Measurements from ENCODE around the gene SMAD7.

Gene SMAD7

DNA sequence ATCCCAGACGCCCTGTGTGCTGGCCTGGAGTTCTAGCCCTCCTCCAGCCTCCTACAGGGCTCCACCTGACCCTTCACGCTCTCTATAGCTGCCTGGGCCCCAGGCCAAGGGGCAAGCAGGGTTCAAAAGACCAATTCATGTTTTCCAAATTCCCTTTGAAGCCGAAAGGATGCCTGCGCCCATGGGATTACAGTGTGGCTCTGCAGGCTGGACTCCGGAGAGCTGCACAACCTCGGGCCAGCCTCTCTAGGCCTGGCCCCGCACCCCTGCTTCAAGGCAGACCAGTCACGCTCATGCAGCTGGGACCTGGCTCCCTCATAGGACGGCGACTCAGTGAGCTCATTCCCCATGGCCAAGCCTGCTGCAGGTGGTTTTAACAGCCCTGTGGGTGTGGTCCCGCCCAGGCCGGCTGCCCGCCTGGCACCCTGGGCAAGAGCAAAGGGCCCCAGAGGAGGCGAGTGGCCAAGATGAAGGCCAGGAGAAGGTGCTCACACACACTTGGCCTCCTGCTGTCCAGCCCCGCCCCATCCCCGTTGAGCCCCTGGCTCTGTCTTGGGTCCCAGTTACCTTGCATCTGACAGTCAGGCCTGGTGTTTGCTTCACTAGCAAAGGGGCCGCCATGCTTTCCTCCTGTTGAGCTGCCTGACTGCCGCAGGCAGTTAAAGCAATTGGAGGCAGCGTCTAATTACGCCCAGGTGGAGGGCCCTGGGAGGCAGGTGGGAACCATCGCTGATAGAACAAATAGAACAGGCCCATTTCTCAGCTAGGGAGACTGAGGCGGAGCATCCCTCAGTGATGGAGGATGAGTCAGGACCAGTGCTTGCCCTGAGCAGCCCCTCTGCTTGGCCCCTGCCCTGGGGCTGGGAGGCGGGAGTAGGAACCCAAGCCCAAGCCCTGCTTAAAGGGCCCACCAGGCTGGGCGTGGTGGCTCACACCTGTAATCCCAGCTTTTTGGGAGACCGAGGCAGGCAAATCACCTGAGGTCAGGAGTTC, 56.9 kb downstream of the SMAD7 start:
- Histone ChIP-seq H3K27me3 (ENCODE audit: insufficient read depth, low read depth, severe bottlenecking) (no peaks in the 10 kb centered on the region), H3K27ac (no peak overlapping the region), H3K9me3 (ENCODE audit: severe bottlenecking) (no peaks in the 10 kb centered on the region), H3K4me3 (ENCODE audit: low read depth, low read length) (no peak overlapping the region), H3K36me3 (no peaks in the 10 kb centered on the region)
- DNase-seq: no peak
- TF ChIP-seq, protein P1, sequence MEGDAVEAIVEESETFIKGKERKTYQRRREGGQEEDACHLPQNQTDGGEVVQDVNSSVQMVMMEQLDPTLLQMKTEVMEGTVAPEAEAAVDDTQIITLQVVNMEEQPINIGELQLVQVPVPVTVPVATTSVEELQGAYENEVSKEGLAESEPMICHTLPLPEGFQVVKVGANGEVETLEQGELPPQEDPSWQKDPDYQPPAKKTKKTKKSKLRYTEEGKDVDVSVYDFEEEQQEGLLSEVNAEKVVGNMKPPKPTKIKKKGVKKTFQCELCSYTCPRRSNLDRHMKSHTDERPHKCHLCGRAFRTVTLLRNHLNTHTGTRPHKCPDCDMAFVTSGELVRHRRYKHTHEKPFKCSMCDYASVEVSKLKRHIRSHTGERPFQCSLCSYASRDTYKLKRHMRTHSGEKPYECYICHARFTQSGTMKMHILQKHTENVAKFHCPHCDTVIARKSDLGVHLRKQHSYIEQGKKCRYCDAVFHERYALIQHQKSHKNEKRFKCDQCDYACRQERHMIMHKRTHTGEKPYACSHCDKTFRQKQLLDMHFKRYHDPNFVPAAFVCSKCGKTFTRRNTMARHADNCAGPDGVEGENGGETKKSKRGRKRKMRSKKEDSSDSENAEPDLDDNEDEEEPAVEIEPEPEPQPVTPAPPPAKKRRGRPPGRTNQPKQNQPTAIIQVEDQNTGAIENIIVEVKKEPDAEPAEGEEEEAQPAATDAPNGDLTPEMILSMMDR (IDR thresholded peaks at IDR 0.05; ENCODE audit: low read depth, low read length): no peak

DNA sequence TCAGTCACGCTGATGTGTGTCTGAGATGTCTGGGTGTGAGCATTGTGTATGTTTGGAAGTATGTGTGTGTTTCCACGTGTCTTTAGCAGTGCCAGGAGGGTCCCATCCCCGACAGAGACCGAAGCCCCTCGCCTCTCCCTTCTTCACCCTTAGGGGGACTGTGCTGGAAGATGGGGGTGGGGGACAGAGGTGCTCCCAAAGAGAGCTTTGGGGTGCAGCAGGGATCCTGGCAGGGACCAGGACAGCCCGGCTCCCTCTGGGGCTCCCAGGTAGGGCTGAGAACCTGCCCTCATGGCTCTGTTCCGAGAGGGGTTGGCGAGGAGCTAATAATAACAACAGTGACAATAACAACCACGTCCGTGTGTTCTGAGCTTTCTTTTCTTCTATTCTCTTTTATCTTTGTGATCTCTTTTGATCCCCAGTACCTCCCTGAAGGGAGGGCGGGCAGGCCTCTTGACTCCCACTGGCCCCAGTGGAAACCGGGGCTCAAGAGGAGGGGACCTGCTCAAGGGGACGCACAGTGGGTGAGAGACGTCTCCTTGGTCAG, 57.6 kb downstream of the SMAD7 start:
- Histone ChIP-seq H3K9me3 (ENCODE audit: severe bottlenecking) (no peaks in the 10 kb centered on the region), H3K36me3 (no peaks in the 10 kb centered on the region), H3K4me3 (ENCODE audit: low read depth, low read length) (no peak overlapping the region), H3K27me3 (ENCODE audit: insufficient read depth, low read depth, severe bottlenecking) (no peaks in the 10 kb centered on the region), H3K27ac (no peak overlapping the region)
- TF ChIP-seq, protein P1 (IDR thresholded peaks at IDR 0.05; ENCODE audit: low read depth, low read length): no peak
- no peak for DNase-seq

DNA sequence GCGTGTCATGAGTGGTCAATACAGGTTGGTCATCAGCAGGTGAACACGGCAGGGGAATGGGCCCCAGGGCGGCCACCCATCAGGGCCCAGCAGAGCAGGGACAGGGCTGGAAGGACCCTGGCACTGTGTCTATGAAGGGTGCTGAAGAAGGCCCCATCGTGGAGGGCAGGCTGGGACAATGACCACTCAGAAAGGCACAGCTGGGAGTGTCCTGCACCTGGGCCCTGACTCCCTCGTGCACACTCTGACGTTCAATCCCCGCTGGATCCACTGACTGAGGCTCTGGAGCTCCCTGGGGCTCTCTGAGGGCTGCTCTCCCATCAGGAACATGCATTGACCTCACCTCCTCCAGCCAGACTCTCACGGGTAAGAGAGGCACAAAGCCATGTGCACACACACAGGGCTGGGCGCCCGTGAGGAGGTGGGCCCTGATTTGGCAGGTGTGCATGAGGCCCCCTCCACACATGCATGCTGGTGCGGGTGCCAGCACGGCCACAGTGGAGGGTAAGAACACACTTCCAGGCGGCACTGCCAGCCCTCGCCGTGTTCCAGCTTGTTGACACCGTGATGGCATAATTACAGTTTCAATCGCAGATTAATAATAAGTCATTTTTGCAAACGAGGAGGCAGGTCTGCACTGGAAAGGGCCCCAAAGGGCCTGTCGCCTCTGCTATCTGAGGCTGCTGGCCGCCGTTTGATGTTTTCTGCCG, 58.5 kb downstream of the SMAD7 start:
- TF ChIP-seq, protein P1 (IDR thresholded peaks at IDR 0.05; ENCODE audit: low read depth, low read length): no peak
- H3K9me3 ChIP-seq (ENCODE audit: severe bottlenecking): no peaks in the 10 kb centered on the region
- no peak overlapping the region for H3K27ac ChIP-seq
- no peak for DNase-seq
- no peaks in the 10 kb centered on the region for H3K27me3 ChIP-seq (ENCODE audit: insufficient read depth, low read depth, severe bottlenecking)
- no peak overlapping the region for H3K4me3 ChIP-seq (ENCODE audit: low read depth, low read length)
- H3K36me3 ChIP-seq: no peaks in the 10 kb centered on the region

DNA sequence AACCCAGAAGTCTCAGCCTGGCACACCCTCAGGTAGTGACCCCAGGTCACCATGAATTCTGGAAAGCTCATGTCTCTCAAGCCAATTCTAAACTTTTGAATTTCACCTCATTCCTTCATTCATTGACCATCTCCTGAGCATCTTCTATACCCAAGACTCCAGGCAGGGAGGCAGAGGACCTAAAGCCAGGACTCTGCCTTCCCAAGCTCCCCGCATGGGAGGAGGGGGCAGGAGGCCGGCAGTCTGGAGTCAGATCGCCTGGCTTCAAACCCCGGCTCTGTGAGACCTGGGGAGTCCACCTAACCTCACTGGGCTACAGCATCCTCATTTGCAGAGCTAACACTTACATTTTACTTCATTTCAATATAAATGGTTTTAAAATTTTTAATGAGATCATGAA, 59.0 kb downstream of the SMAD7 start:
- Histone ChIP-seq H3K4me3 (ENCODE audit: low read depth, low read length) (no peak overlapping the region), H3K27me3 (ENCODE audit: insufficient read depth, low read depth, severe bottlenecking) (no peaks in the 10 kb centered on the region), H3K9me3 (ENCODE audit: severe bottlenecking) (no peaks in the 10 kb centered on the region), H3K27ac (no peak overlapping the region), H3K36me3 (no peaks in the 10 kb centered on the region)
- no peak for DNase-seq
- TF ChIP-seq, protein P1 (IDR thresholded peaks at IDR 0.05; ENCODE audit: low read depth, low read length): no peak

GRCh38 chr18:48889981-48890762, 60.6 kb downstream of the SMAD7 start:
- Histone ChIP-seq H3K27me3 (ENCODE audit: insufficient read depth, low read depth, severe bottlenecking) (no peaks in the 10 kb centered on the region), H3K4me3 (ENCODE audit: low read depth, low read length) (no peak overlapping the region), H3K9me3 (ENCODE audit: severe bottlenecking) (no peaks in the 10 kb centered on the region), H3K36me3 (no peaks in the 10 kb centered on the region), H3K27ac (no peak overlapping the region)
- TF ChIP-seq, protein P1 (IDR thresholded peaks at IDR 0.05; ENCODE audit: low read depth, low read length): no peak
- no peak for DNase-seq

All from WERI-Rb-1 (cell line).